GM21423 (cell line): ENCODE measurements around the gene ZNF385C.
A peak's percentile ranks its signal among the peaks of the same experiment; 100 is the strongest.

Experiments
- ATAC-seq: cut with Tn5 transposase; IDR thresholded peaks from one replicate; pipeline ENCODE4 v1.9.1; 2021; ENCODE audit warnings: mild to moderate bottlenecking, moderate library complexity; ENCODE audit not compliant: unreplicated experiment

ZNF385C gene

GRCh38 chr17:42126836-42127235, 28.6 kb upstream of the ZNF385C start:
- no peak for ATAC-seq

GRCh38 chr17:42125565-42125964, 27.3 kb upstream of the ZNF385C start:
- ATAC-seq = no peak

GRCh38 chr17:42124256-42124655, 26.0 kb upstream of the ZNF385C start:
- no peak for ATAC-seq

DNA sequence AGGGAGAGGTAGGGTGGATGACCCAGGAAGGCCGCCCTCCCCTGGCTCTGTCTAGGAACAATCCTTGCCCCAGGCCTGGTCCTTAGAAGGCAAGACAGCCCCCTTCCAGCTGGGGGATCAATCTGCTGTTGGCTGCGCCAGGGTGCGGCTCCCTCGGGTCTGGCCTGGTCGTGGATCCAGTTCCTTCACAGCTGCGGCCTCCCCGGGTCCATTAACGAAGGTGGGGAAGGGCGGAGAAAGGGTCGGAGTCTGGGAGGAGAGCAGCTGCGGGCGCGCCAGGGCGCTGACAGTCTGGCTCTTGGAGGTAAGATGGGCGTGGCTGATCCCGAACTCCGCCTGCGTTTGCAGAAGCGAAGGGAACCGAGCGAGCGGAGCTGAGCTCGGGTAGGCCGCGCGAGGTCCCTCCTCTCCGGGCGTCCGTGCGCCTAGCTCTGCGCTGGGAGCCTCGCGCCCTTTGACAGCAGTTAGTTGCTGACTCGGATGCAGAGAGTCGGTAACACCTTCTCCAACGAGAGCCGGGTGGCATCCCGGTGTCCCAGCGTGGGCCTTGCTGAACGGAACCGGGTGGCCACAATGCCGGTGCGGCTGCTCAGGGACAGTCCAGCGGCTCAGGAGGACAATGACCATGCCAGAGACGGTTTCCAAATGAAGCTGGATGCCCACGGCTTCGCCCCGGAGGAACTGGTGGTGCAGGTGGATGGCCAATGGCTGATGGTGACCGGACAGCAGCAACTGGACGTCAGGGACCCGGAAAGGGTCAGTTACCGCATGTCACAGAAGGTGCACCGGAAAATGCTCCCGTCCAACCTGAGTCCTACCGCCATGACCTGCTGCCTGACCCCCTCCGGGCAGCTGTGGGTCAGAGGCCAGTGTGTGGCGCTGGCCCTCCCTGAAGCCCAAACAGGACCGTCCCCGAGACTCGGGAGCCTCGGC, 24.4 kb upstream of the ZNF385C start, which contains the start of gene HSPB9:
Gene HSPB9 (plus strand): TSS at position 434 of the 933 bp plus-strand sequence. CDS start 47 bp downstream, at position 481.
- ATAC-seq = no peak

DNA sequence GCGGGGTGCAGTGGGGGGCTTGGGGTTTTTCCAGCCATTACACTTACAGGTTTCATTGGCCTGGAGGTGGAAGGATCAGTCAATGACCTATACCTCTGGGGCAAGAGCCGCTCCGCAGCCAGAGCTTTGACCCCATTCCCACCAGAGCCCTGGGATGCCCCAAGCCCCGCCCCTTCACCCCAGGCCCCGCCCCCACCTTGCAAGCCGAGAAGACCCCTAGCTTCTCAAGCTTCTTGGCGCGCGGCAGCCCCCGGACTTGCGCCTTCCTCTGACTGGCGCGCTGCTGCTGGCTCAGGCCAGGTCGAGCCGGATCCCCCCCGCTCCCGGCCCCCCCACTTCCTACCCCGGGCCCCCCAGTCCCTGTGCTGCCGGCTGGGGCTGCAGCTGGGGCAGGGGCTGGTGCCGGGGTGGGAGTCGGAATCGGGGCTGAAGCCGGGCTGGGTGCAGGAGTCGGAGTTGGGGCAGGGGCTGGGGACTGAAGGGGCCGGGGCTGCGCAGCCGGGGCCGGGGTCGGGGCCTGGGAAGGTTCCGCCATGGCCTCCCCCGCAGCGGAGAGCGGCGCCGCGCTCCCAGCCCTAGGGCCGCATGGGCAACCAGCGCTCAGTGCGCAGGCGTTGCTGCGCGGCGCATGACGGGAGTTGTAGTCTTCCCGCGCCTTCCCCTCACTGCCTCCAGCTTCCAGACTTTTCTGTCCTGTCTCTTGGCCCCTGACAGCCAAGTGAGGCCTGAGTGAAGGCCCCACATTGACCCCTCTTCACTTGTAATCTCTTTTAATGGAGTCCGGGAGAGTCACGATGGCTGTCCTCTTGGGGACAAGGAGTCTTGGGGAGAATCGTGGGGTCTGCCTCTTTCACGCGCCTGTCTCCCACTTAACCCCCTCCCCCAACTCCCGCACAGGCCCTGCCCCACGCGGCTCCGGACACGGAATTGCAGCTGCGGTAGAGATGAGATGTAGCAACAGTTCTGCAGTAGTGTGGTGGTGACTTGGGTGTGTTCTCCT, 22.8 kb upstream of the ZNF385C start, which contains the start of gene KAT2A:
Gene KAT2A (minus strand): TSS at position 598 of the 1,000 bp plus-strand sequence. CDS start 63 bp downstream, at position 535.
- ATAC-seq = peak; percentile 78

GRCh38 chr17:42120161-42120769, 22.0 kb upstream of the ZNF385C start:
- ATAC-seq = no peak

DNA sequence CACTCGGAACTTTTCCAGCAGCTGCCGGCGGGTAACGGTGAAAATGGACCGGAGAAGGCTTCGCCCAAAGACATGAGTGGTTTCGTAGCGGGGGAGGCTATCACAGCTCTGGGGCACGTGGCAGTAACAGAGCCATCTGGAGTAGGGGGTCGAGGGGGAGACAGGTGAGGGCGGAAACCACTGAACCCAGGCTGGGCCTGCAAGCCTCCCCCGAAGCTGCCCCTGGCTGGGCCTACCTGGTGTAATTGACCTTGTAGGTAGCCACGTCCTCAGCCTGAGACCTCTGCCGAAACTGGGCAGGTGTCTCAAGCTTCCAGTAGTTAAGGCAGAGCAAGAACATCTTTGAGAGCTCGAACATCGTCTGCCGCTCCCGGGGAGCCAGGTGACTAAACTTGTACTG, 21.0 kb upstream of the ZNF385C start:
- ATAC-seq = no peak

DNA sequence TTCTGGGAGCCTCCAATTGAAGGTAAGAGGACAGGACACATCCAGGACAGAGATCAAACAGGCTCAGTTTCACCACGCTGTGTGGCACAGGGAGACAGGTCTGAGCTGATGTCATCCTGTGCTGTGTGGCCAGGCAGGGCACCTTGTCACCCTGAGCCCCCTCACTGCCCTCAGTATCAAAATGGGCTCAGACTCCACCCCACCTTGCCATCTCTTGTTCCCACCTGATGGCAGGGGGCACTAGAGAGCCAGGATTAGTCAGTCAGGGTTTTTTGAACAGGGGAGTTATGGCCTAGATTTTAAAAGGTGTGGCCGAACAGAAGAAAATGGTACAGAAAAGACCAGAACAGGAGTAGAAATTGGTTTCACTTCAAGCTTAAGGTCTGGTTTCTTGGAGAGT, 20.3 kb upstream of the ZNF385C start:
- ATAC-seq = no peak

- no peak for ATAC-seq
Measured at GRCh38 chr17:42118126-42118510, 19.8 kb upstream of the ZNF385C start.

DNA sequence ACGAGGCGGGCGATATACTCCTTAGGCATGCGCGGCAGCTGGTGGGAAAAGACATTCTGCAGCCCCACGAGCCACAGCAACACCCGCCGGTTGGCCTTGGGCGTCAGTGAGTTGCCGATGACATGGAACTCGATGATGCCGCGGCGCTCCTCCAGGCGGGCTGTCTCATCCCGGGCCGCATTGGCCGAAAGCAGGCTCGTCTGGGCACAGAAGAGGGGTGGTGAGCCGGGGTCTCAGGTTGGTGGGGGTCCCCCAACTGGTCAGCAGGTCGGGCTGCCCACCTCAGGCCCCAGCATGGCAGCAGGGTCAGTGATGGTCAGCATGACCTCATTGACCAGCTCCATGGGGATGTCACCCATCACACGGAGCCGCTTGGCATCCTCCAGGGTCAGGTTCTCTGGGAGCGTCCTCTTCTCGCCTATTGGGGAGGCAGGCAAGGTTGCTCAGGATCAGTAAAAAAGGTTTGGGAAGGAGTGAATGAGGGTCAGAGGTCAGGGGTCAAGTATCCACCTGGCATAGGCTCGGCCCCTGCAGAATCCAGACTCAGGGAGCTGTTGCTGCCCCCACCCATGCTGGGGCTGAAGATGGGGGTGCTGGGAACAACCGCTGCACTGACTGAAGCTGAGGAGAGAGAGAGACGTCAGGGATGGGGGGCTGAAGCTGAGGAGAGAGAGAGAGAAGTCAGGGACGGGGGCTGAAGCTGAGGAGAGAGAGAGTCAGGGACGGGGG, 19.3 kb upstream of the ZNF385C start:
- ATAC-seq = no peak

GRCh38 chr17:42116705-42117396, 18.6 kb upstream of the ZNF385C start:
- ATAC-seq = no peak

GRCh38 chr17:42114118-42114517, 15.8 kb upstream of the ZNF385C start:
- no peak for ATAC-seq

DNA sequence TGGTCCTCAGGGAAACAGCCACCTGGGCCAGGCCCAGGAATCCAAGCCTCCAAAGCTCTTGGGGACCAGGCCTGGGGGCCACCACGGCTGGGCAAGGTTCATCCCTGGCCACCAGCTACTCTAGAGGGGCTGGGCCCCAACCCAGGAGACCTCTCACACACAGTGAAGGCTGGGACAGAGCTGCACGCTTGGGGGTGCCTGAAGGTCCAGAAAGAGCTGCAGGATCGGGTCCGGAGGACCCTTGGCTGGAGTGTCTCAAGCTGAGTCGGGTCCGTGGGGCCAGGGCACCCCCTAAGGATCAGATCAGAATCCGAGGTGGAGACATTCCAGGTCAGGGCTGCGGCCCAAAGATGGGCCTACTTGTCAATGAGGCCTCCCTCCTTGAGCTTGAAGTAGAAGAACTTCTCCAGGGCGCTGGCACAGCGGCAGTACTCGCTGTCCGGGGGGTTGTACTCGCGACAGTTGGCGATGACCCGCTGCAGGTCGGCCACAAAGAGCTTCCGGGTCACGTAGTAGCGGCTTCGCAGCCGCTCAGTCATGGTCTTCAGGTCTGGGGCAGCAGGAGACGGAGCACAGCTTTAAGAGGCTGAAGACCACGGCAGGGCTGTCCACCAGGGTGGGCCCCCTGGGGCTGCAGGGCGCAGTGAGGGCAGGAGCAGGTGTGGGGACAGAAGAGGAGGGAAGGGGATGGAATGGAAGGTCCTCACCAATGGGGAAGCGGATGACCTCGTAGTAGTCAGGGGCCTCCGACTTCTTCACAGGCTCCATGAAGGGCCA, 15.2 kb upstream of the ZNF385C start:
- no peak for ATAC-seq

GRCh38 chr17:42112552-42113176, 14.4 kb upstream of the ZNF385C start, which contains the start of gene DHX58:
DHX58 (minus strand) TSS chr17:42112714; CDS start chr17:42111892, 822 bp downstream.
- ATAC-seq = peak; percentile 59

GRCh38 chr17:42111871-42112551, 13.7 kb upstream of the ZNF385C start:
- no peak for ATAC-seq

DNA sequence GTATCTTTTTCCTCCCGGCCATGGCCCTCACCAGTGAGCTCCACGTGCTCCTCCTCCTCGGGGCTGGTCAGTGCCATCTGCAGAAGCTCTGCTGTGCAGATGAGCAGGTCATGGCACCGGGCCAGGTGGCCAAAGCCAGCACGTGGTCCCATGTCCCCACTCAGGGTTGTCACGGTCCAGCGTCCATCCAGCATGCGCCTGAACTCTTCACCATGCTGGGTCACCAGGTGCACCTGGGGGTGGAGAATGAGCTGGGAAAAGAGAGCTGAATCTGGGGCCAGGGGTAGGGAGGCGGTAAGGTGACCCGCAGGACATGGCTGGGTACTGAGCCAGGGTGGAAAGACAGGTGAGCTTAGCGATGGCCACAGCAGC, 13.0 kb upstream of the ZNF385C start:
- ATAC-seq = no peak
